ENCODE results near the gene NOP56.

NOP56 gene

GRCh38 chr20:2651772-2652723 is at the start of gene NOP56:
Gene NOP56 (plus strand): TSS chr20:2652632. CDS start chr20:2652661, 29 bp downstream.
- no peak for TF ChIP-seq CTCF (IDR thresholded peaks at IDR 0.05)

- TF ChIP-seq CTCF (IDR thresholded peaks at IDR 0.05) = no peak
Observed at GRCh38 chr20:2602746-2603145, 49.7 kb upstream of the NOP56 start.

- no peak for TF ChIP-seq CTCF (IDR thresholded peaks at IDR 0.05)
Observed at GRCh38 chr20:2603816-2604505, 48.5 kb upstream of the NOP56 start.

- TF ChIP-seq CTCF (IDR thresholded peaks at IDR 0.05) = no peak
Observed at GRCh38 chr20:2604506-2604835, 48.0 kb upstream of the NOP56 start.

GRCh38 chr20:2606507-2607006 is 45.9 kb upstream of the NOP56 start:
- TF ChIP-seq CTCF (IDR thresholded peaks at IDR 0.05) = no peak

- TF ChIP-seq CTCF (IDR thresholded peaks at IDR 0.05) = no peak
Observed at GRCh38 chr20:2610326-2610725, 42.1 kb upstream of the NOP56 start.

GRCh38 chr20:2610941-2611720 is 41.3 kb upstream of the NOP56 start:
- no peak for TF ChIP-seq CTCF (IDR thresholded peaks at IDR 0.05)

Measured in LNCAP (cell line).